T-helper 1 cell (primary cell): ENCODE data around the gene EGFLAM.
"Not testable (repeated sequence)": the region's sequence is repeated elsewhere in the genome, so short reads cannot be mapped to it uniquely, and the experiment has no call there.

Experiments used
- DNase-seq, 5 donors: peaks; one replicate each; pipeline ENCODE4 v3.0.0-alpha.2; 2012 to 2020

Gene EGFLAM

DNA sequence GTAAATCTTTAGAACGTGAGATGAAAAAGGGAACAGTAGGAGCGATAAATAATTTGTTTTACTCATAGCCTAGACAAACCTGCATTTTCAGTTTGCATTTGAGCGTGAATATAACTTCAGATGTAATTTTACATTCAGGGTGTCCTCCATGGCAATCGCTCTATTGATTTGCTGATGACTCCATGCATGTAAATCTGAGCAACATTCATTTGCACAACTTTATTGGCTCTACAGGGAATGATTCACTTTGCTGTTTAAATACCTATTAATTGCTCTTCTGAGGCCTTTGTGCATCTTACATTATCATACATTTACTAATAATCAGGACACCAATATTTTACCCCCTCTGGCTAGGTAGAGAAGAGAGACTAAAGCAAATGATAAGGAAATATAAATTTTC is 122.2 kb downstream of the EGFLAM start:
- DNase-seq: no peak

DNA sequence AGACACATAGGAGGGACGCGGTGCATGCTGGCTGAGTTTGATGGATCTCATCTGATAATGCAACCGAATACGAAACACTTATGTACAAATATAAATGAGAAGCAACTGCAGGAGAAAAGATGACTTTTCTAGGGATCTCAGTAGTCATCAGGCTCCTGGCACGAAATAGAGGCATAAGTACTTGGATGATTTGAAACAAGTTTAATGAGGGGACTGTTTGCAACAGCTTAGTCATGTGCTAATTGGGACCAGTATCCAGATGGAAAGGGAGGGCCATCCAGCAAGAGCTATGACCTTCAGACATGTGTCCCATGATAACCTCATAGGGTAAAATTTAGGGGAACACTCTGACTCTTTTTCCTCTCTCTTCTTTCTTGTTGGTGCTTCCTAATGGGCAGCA is 123.0 kb downstream of the EGFLAM start:
- no peak for DNase-seq

DNA sequence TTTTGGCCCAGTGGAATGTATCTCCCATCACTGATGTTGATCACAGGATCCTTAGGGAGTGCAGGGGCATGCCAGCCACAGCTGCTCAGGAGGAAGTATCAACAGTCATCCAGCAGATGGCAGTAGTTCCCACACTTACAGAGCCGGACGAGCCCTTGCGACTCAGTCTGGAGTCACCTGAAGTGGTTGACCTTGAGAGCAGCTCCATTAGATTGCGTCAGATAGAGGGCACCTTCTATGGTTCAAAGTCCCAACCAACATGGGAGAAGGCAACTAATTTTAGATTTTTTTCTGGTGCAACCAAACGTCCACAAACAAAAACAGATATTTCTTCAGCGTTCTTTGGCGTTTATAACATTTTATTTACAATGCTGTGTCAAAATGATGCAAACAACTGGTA is 124.5 kb downstream of the EGFLAM start:
- DNase-seq: peak in 3 of 5 donors; percentile 19 to 56 (median 21)

DNA sequence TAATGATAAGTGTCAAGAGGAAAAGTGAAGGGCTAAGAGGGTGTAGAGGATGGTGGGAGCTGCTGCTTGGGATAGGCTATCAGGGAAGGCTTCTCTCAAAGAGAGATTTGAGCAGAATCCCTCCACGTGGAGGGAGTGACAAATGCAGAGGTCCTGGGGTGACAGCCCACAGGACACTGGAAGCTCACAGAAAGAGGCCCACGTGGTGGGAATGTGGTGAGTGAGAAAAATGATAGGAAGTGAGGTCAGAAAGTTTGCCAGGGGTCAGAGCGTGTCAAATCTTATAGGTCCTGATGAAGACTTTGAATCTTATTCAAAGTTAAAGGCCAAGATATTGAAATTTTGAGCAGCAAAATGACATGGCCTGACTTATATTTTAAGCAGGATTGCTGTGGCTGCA is 125.3 kb downstream of the EGFLAM start:
- DNase-seq: no peak

DNA sequence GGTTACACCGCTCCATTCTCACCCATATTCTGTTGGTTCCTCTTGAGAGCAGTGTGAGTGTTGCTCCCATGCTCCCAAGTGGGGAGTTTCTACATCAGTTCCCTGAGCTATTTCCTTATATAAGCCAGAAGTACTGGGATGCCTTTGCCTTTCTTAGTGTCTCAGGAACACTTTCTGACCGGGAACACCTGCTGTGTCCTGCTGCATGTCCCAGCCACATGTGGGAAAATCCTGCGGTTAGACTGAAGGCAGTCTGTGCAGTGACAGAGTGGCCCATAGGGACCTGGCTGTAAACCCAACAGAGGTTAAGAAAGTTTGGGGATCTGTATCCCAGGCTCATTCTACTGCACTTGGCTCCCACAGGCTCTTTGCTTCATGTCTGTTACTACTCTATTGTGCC is 126.0 kb downstream of the EGFLAM start:
- no peak for DNase-seq

DNA sequence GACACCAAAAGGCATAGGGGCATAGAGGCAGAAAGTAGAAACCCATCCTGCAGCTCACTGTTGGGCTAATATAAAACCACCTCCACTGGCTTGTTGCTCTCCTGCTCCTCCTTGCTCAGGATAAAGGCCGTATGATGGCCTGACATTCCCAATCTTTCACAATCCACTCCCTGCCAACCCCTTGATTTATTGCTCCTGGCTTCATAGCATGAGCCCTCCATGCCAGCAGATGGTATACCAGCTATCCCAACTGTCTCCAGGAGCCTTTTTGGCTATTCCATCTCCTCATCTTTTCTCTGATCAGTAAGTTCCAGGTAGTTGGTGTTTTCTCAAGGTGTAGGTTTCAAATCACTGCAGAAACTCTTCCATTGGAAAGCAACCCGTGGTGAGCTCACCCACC is 128.8 kb downstream of the EGFLAM start:
- no peak for DNase-seq

DNA sequence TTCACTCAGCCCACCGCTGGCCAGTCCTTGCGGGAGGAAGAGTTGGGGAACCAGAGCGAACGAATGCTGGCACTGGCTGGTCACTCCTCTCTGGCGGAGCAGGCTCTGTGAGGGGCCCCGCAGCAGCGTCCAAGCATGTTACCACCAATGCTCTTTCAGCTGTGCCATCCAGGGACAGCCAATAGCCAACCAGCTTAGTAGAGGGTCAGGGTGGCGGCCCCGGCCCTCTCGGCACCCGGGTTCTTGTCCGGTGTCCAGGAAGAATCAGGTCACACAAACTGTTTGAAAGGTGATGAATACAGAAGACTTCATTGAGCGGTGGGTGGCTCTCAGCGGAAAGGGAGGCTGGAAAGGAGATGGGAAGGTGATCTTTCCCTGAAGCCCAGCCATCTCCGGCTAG is 135.3 kb downstream of the EGFLAM start:
- DNase-seq: no peak

DNA sequence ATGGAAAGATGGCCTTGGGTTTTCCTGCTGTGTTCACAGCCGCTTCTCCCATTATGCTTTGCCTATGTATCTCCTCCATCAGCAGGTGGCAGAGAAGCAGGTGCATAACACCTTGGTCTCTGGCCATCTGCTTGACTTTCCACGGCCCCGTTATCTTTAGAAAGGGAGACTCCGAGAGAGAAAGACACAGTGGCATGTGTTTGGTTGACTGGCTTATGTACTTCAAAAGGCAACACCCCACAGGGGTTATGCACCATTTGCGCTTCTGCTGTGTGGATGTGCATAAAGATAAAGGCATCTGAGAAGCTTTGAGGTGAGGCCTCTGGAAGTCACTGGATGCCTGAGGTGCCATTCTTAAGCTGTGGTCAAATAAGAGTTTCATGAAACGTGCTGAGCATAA is 138.4 kb downstream of the EGFLAM start:
- DNase-seq: no peak

DNA sequence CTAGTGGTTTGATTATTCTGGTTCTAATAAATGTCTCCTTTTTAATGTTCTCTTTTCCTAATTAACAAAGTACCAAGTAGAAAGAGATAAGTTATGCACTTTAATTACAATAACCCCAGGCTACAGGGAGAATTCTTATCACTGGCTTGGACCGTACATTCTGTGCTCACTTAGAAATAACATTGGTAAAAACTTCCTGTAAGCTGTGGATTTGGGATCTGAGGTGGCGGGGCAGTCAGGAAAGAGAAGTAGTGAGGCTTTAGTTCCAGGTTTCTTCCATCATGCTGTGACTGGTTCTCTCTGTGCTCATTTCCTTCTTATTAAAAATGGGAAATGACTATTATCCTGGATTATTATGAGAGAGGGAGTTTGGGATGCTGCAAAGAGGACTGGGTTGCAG is 142.0 kb downstream of the EGFLAM start:
- DNase-seq: no peak

DNA sequence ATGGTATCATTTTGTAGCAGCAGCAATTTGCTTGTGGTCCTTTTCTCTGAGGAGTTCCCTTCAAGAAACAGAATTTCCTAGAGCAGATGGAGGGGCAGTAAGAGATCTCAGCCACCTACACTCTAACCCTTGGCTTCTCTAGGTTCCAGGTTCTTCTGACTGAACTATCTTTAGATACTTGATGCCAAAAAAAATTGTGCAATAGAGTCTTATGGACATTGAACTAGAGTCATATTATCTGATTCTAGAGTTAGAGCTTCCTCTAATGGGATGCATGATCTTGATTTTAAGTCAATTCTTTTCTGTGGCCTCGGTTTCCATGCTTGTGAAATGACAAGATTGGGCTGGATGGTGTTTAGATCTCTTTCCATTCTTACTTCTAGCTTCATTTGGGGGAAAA is 142.8 kb downstream of the EGFLAM start:
- no peak for DNase-seq

DNA sequence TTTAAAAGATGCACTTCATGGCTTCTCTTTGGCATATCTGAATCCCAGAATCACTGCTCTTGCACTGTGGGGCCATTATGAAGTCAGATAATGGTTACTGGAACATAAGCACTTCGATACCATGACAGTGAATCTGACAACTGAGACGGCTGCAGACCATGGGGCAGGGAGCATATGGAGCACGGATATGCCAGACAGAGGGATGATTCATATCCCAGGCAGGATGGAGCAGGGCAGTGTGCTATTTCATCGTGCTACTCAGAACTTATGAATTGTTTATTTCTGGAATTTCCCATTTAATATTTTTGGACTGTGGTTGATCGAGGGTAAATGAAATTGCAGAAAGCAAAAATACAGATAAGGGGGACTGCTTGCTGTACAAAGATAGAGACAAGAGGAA is 145.0 kb downstream of the EGFLAM start:
- no peak for DNase-seq

DNA sequence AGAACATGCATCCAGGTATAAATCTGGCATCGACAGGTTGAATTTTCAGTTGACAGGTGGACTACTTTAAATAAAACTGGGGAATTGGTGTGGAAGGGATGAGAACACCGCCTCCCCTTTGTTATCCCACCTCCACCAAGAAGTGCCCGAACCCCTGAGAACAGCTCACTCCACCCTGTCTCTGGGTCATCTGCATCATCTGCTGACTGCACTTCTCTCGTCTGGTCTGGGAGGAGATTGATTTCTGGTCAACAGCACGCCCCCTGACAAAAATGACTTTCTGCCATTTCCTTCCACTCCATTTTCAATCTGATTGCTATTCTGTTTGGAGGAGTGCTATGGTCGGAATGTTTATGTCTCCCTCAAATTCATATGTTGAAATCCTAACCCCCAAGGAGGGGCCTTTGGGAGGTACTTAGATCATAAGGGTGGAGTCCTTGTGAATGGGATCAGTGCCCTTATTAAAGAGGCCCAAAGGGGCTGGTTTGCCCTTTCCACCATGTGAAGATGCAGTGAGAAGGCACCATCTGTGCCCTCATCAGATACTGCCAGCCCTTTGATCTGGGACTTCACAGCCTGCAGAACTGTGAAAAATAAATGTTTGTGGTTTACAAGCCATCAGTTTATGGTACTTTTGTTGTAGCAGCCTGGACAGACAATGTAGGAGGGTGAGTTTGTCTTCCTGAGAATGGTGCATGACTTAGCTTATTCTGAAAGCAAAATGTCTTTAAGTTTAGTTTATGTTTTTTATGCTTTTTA is 145.7 kb downstream of the EGFLAM start:
- DNase-seq: no peak

DNA sequence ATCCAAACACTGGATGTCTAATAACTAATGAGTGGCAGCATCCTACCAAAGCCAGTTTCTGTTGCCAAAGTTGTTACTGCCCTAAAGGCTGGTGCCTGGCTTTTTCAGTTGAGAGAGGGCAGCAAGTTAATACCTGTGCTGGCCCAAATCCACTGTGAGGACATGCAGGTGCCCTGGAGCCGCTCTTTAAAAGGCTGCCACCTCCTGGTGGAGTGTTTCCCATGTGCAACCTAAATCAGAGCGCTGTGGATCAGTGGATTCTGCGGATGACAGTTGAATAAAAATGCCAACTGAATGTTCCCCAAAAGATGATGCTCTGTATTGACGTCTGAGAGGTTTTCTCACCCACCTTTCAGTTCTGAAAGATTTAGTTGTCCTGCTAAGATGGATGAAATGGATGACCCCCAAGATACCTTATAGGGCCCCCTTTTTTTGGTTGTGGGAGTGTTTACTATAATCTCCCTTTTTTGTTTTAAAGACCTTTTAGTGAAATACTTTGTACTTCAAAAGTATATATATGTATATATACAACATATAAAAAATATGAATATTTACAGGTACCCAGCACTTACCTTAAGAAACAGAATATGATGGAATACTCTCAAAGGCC is 146.4 kb downstream of the EGFLAM start:
- no peak for DNase-seq

DNA sequence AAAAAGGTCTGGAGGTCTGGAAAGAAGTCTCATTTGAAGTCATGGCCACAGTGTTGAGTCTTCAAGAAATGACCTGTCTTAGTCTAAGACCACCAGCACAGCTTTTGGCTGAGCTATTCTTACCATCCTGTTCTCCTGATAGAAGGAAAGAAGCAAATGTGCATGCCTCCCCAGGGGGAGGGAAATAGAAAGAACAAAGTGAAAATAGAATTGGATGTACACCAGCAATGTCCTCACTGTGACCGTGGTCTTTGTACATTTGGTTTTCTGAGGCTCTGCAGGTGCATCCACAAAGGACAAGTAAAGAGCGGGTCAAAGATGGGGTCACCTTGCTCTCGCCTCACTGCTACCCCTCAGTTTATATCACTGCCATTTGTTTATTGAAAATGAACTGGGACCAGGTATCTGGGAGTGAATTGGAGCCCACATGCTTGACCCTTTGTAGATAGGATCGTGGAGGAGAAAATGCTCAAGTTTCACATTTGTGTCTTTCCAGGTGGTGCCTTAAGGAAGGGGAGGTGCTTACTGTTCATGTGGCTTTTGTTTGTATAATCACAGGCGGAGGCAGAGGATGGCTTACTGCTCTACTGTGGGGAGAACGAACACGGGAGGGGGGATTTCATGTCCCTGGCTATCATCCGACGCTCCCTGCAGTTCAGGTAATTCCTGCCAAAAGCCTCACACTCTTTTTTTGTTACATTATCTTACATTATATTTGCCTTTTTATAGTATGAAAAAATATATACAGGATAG is 150.3 kb downstream of the EGFLAM start:
- no peak for DNase-seq

DNA sequence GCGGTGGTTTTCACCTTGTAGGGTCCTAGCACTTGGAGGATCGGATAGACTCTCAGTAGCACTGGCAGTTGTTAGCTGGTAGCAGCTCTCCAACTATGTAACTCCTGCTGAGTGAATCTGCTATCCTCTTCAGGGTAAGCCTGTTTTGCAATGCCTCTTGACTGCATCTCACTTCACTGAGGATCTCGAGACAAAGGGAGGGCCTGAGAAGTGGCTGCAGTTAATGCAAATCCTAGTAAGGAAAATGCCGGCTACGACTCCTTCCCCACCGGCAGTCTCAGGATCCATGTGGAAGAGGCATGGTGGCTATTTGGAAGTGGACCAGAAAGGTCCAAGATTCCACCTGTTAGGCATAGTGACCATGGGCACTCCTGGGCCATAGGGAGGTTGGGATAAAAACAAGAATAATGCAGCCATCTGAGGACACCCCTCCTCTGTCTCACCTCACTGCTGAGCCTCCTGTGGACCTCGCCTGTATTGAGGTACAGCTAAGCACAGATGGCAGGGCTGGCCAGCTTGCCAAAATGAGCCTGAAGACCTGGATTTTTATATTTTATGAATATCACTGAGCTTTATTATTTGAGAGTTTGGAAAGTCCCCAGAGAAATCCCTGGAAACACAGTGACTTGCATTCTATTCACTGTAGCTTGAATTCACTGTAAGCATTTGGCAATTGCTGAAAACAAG is 152.1 kb downstream of the EGFLAM start:
- no peak for DNase-seq

DNA sequence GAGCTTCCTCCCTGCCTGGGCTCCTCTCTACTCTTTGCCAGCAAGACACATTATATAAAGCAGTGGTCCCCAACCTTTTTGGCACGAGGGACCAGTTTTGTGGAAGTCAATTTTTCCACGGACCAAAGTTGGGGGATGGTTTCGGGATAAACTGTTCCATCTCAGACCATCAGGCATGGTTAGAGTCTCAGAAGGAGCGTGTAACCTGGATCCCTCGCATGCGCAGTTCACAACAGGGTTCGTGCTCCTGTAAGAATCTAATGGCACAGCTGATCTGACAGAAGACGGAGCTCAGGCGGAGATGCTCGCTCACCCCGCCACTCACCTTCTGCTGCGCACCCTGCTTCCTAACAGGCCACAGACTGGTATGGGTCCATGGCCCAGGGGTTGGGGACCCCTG is 155.3 kb downstream of the EGFLAM start:
- no peak for DNase-seq

DNA sequence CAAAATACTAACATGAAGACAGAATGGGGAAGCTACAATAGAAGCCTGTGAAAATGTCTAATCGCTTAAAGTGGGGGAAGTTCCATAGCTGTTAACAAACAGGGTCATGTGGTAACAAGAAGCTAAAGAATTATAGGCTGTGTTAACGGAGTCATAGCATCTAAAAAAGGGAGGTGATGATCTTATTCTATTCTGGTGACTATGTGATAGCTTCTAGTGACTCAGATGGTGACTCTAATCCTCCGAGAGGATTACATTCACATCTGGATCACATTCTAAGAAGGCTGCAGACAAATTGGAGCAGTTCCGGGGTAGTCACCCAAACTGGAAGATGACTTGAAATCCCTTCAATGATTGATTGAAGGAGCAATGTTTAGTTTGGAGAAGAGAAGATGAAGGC is 156.0 kb downstream of the EGFLAM start:
- DNase-seq: no peak

DNA sequence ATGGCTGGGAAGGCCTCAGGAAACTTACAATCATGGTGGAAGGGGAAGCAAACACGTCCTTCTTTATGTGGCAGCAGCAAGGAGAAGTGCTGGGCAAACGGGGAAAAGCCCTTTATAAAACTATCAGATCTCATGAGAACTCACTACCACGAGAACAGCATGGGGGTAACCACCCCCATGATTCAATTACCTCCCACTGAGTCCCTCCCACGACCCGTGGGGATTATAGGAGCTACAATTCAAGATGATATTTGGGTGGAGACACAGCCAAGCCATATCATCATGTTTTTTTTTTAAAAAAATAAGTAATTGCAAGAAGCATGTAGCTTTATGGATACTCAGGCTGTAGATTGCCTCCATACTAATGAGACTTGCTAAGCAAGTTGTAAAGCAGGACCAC is 157.4 kb downstream of the EGFLAM start:
- DNase-seq: not testable (repeated sequence)

DNA sequence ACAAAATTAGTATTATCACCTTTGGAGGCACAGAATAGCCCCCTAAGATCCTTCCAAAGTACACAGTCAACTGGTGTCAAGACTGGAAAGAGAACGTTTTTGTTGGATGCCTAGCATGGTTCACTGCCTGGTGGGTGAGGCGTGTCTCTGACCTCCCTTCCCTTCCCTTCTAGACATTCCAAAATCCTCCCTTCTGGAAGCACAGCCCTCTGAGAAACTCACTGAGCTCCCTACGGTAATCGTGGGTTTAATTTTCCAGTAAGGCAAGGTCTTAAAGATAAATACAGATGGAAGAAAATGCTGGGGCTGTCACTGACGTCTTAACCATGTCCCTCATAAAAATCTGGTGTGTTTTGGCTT is 159.3 kb downstream of the EGFLAM start:
- DNase-seq: no peak

DNA sequence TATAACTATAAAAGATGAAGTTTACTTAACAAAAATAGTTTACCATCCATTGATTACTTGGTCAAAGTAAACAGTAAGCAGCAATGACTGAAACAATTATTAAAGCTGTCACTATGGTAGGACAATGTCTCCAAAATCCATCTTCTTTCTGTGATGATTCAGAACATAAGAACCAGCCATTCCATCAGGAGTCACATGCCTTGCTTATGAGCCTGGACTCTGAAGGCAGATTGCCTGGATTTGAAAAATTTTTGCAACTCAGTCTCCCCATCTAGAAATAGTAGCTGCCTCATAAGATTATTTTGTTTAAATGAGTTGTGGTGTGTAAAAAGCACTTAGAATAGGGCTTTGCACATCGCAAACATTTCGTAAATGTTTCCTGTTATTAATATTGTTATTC is 161.9 kb downstream of the EGFLAM start:
- no peak for DNase-seq

DNA sequence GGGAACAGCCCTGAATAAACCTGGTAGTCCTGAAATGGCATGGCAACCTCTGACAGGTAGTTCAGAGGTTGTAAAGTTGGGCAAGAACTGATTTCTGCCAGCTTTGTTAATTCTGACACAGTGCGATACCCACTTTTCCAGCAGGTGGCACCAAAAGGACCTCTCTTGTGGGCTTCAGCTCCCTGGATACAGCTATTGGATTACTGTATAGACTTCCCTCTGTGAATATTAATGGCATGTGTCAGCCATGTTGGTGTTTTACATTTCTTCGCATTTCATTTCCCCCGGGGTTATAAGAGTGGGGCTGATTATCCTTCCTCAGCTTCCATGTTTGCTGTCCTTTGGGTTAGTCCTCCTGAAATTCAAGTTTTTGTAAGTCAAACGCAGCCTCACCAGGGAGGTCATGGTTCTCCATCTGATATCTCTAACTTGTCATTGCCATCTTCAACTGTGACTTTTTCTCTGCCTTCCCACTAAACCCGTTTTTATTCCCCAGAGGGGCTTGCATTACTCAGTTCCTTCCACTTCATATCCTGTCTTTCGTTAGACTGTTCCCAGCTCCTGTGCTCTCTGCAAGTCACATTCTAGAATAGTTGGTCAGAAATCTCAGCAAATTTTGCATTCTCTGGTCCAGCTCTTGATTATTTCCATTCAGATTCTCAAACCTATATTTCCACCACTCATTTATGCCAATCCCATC is 162.5 kb downstream of the EGFLAM start:
- peak in 1 of 5 donors; percentile 16 for DNase-seq

DNA sequence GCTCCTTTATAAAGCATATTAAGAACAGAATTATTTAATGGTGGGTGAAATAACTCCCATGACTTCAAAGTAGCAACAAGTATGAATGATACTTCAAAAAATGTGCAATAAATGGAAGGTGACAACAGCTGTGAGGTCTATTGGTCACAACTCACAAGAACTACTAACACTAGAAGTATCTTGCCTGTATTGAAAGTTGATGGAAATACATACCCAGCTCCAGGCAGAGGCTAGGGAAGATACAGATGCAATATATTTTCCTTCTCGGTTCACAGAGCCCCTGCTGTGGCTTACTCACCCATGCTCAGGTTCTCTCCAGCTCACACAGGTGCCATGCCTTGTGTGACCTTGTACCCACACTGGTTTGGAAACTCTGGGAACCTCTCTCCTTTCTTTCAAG is 164.3 kb downstream of the EGFLAM start:
- no peak for DNase-seq
